ENCODE data around the gene SHB.
A peak's percentile ranks its signal among the peaks of the same experiment; 100 is the strongest.

- TF ChIP-seq FOXA1 (IDR thresholded peaks at IDR 0.05) (no peak), L3MBTL2 (conservative IDR thresholded peaks at IDR 0.05) (no peak), SP1 (IDR thresholded peaks at IDR 0.05) (no peak), FOXK2 (IDR thresholded peaks at IDR 0.05) (no peak), ARNT (IDR thresholded peaks at IDR 0.05) (0 out of 2 replicates have a peak, but pooled peaks have one; percentile 44), CTBP1 (IDR thresholded peaks at IDR 0.05; ENCODE audit: borderline replicate concordance) (0 out of 2 replicates have a peak, but pooled peaks have one; percentile 62), NFRKB (IDR thresholded peaks at IDR 0.05) (no peak), BHLHE40 (IDR thresholded peaks at IDR 0.05; ENCODE audit: borderline replicate concordance) (no peak)
These were observed at the start of gene SHB for GRCh38 chr9:38068701-38069628.
